GM12872 (cell line): ENCODE results near the gene PROSER1.

Source experiments
- TF ChIP-seq, protein P1 (sequence below): IDR thresholded peaks from 3 replicates; pipeline ENCODE4 v1.5.1; 2011; ENCODE audit warnings: low read depth, mild to moderate bottlenecking, low read length, moderate library complexity; ENCODE audit not compliant: insufficient read depth

The PROSER1 gene

GRCh38 chr13:38969187-38969586 is 68.7 kb downstream of the PROSER1 start:
- TF ChIP-seq, protein P1, sequence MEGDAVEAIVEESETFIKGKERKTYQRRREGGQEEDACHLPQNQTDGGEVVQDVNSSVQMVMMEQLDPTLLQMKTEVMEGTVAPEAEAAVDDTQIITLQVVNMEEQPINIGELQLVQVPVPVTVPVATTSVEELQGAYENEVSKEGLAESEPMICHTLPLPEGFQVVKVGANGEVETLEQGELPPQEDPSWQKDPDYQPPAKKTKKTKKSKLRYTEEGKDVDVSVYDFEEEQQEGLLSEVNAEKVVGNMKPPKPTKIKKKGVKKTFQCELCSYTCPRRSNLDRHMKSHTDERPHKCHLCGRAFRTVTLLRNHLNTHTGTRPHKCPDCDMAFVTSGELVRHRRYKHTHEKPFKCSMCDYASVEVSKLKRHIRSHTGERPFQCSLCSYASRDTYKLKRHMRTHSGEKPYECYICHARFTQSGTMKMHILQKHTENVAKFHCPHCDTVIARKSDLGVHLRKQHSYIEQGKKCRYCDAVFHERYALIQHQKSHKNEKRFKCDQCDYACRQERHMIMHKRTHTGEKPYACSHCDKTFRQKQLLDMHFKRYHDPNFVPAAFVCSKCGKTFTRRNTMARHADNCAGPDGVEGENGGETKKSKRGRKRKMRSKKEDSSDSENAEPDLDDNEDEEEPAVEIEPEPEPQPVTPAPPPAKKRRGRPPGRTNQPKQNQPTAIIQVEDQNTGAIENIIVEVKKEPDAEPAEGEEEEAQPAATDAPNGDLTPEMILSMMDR: no peak

DNA sequence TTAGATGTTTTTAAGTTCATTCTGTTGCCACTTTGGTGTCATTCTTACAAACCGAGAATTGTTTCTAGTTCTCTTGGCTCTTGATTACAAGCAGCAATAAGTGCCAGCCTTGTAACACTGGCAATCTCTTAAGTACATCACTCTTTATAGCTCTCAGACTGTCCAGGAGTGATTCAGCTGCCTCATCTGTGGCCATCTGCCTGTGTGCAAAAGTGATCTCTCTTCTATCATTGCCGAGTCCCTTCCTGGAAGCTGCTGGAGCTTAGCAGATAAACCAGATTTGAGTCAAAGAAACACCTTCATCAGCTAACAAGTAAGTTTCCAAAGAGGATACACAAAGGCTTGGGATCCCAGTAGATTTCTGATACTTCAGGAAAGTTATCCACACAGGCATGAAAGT is 70.4 kb downstream of the PROSER1 start:
- TF ChIP-seq, protein P1: no peak

- TF ChIP-seq, protein P1: no peak
These were observed 72.6 kb downstream of the PROSER1 start for GRCh38 chr13:38965281-38965680.

GRCh38 chr13:38960175-38960574 is 77.7 kb downstream of the PROSER1 start:
- TF ChIP-seq, protein P1: no peak
